HG02870 (cell line): ENCODE results near the gene PARP1.
"Not testable (repeated sequence)": the region's sequence is repeated elsewhere in the genome, so short reads cannot be mapped to it uniquely, and the experiment has no call there.

Source experiments
- ATAC-seq: cut with Tn5 transposase; IDR thresholded peaks from one replicate; pipeline ENCODE4 v1.9.1; 2021; ENCODE audit warnings: mild to moderate bottlenecking, moderate library complexity; ENCODE audit not compliant: unreplicated experiment

PARP1 gene

DNA sequence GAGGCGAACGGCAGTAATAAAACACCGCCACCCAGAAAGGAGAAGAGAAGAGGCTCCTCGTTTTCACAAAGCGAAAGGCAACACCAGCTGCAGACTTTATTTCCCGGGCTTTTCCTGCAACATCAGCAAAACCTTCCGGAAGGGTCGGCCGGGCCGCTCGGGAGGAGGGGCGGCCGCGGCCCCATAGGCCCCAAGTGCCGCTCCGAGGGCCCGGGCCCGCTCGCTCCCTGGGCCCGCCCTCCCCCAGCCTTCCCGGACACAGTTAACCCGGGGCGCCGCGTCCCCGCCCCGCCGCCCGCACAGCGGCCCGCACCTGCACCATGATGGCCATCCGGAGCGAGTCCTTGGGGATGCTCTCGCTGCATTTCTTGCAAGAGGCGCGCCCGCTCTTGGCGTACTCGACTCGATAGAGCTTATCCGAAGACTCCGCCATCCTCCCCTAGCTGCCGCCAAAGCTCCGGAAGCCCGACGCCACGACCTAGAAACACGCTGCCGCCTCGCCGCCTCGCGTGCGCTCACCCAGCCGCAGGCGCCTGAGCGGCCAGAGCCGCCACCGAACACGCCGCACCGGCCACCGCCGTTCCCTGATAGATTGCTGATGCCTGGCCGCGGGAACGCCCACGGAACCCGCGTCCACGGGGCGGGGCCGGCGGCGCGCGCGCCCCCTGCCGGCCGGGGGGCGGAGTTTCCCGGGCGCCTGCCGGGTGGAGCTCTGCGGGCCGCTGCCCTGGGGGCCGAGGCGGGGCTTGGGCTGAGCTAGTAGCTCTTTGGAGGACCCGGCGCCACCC, at the start of gene PARP1:
Gene PARP1, minus strand, starts transcription at position 597 of the 788 bp plus-strand sequence. Its CDS starts 164 bp downstream, at position 433.
- ATAC-seq = peak; percentile 71

DNA sequence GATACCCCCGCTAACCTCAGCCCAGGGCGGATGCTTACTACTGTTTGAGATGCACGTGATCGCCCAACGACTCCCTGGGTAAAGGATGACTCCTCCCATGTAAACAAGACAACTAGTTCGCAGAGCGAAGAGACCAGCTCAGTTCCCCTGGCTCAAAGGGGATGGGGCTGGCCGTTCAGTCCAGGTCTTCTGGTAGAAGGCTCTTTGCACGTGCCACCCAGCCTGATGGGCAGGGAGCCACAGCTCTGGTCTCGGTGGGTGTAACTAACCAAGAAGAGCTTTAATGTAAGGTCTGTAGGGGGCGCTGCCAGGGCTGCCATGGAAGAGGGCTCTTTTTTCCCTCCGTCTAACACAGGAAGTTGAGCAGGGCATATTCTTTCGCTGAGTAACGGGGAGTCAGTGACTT, 49.4 kb upstream of the PARP1 start:
- ATAC-seq = no peak

DNA sequence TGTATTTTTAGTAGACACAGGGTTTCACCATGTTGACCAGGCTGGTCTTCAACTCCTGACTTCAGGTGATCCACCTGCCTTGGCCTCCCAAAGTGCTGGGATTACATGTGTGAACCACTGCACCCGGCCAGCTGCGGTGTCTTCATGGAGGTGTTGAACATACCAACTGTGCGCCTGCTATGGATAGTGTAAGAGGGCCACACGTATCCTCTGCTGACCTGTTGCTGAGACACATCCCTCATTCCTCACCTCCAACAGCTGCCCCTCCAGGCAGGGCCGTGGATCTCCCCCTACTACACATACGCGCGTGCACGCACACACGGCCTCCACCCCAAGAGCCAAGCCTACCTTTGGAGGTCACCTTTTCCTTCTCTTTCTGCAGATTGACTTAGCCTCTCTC, 48.0 kb upstream of the PARP1 start:
- ATAC-seq = no peak

DNA sequence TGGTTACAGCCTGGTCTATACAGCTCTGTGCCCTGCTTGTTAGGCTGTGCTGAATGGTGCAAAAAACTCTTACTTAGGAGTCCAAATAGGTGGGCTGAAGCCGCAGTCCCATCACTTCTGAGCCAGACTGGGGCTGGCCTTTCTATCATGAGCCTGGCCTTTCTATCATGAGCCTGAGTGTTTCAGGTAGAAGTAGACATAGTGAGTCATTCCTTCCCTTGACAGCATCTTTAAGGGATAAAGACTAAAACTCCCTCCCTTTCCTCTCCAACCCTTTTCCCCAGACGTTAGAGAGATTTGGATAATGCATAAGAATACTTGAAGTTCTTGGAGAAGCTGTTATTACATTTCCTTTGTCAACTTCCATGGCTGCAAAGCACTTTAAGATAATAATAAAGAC, 46.5 kb upstream of the PARP1 start:
- no peak for ATAC-seq

DNA sequence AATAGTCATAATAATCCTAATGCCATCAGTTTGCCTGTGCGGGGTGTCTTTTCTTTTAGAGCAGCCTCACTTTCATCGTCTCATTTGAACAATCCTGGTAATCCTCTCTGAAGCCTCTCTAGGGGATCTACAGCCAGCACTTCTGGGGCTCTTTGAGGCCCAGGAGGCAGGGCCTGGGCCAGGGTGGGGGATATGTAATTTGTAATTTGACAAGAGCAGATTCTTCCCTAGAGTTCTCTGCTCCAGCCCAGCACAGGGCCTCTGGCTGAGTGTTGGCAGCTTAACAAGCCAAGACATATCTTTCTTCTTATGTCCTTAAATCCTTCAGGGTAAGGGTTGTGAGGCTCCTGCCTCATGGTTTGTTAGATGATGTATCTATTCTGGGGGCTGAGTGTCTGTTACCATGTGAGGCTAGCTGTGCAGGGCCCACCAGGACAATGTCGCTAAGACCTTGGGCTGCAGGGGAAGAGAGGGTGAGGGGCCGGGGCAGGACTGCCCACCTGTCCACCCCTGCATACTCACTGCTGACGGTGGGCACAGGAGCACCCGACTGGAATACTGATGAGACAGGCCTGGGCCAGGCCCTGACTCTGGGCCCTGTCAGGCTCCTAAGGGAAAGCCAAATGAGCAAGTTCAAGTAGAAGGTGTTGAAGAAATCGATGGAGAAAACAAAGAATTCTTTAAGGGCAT, 45.3 kb upstream of the PARP1 start:
- ATAC-seq = no peak

DNA sequence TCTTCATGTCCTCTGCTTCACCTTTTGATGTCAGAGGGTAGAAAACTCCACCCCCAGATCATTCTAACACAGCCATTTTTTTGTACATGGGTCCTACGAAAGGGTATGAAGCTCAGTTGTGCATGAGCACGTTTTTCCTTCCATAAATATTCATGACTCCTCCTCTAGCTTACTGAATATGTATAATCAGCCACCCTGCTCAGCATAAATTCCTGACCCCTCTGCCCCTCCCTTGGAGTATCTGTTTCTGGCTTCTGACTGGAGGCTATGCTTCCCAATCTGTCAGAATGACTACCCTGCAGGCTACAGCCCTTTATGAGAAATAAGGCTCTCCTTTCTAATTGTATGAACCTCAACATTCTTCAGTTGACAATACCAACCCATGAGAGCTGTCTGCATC, 42.8 kb upstream of the PARP1 start:
- no peak for ATAC-seq

DNA sequence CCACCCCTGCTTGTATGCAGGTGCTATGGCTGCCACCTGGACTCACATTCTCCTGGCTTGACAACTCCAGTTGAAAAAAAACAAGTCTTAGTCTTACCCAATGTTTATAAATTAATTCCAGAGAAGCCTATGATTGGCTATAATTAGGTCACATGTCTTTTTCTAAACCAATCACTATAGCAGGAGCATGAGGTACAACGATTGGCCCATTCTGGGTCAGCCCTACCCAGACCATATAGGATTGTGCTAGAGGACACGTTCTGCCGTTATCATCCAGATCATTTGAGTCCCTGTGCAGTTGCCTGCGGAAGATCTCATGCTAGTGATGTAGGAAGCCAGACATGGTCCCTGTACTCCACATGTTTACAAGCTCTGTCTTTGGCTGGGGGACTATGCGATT, 41.9 kb upstream of the PARP1 start:
- ATAC-seq = no peak

DNA sequence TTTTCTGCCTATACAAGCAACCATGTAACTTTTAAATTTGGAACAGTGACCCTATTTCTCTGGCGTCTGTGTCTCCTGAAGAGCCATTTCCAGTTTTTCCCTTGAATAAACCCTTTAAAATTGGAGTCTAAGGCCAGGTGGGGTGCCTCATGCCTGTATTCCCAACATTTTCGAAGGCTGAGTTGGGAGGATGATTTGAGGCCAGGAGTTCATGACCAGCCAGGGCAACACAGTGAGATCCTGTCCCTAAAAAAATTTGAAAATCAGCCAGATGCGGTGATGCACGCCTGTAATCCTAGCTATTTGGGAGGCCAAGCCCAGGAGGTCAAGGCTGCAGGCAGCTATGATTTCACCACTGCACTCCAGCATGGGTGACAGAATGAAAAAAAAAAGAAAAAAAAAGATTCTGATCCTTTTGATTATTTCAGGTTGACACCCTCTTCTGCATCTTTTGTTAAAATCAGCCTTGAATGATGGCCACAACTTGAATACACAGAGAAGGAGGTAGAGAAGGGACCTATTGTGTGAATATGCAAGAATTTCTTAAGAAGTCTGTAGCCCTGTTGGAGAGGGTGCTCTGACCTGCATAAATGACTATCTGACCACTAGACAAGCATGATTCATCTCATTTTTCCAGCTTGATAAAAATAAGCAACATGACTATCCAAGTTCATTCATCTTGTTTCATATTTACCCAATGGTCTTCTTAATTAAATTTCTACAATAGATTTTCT, 40.2 kb upstream of the PARP1 start:
- ATAC-seq = no peak

DNA sequence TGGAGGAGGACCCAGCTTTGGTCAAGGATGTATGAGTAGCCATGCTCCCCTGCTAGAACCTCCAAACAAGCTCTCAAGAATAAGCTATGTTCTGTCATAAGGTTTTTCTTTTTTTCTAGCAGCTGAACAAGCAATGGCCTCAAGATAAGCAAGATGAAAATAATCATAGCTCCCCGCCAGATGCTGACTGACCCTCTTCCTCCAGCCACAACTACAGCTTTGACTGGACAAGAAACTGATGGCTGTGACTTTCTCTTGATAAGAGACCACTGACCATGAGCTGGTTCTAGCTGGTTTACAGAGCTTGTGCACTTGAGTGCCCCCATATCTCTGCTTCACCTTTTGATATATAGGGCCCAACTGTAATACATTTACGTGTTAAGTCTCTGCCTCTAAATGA, 38.2 kb upstream of the PARP1 start:
- ATAC-seq = no peak

DNA sequence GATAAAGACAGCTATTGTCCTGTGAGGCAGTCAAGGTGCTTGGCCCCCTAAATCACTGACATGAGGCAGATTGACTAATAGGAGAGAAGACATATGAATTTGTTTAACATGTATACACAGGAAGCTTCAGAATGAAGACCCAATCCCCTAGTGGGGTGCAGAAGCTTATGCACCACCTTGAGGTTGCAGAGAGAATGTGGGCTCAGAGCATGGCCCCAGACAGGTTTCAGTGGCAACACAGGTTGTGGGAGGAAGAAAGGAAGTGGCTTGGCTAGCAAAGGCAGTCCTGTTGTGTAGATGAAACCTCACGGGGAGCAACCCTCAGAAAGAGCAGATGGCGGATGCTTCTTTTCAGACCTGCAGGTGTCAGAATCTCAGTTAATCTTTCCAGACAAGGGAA, 37.0 kb upstream of the PARP1 start:
- ATAC-seq = peak; percentile 99

DNA sequence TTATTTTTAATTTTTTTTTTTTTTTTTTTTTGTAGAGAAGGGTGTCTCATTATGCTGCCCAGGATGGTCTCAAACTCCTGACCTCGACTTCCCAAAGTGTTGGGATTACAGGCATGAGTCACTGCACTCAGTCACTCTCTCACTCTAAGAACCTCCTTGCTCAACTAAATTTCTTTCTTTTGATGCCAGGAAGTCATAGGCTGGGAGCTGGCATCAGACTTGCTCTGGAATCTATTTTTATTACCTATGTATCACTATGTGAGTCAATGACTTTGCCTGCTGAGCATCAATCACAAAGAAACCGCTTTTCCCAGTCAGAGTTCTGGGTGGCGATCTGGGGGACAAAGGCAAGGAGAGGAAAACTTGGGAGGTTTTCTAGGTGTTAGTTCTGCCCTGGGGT, 35.5 kb upstream of the PARP1 start:
- ATAC-seq = no peak

DNA sequence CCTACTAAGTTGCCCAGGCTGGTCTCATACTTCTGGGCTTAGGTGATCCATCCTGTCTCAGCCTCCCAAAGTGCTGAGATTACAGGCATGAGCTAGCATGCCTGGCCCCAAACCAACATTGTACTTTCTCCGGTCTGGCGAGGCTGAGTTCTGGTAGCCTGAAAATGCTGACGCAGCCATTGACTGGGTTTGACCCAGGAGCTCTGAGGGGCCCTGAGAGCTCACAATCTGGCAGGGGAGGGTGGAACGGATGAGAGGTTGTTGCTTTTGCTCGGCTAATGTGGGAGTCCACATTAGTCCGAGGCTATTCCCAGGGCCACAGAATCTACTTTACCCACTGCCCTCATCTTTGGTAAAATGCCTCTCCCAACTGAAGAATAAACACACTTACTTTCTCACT, 35.1 kb upstream of the PARP1 start:
- no peak for ATAC-seq

DNA sequence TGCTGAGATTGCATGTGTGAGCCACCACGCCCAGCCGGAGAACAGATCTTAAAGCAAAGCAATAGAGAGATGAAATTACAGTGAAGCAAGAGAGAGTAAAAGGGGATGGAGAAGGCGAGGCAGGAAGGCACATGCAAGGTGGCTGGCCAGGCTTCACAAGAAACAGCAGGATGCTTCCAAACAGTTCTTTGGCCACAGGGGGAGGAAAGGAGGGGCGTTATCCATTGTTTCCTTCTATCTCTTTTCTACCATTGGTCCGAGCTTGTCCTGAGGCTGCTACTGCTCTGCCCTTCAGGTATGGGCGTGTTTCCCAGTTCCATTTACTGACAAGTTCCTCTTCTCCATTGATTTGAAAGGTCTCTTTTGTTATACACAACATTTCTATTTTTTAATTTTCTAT, 33.7 kb upstream of the PARP1 start:
- no peak for ATAC-seq

DNA sequence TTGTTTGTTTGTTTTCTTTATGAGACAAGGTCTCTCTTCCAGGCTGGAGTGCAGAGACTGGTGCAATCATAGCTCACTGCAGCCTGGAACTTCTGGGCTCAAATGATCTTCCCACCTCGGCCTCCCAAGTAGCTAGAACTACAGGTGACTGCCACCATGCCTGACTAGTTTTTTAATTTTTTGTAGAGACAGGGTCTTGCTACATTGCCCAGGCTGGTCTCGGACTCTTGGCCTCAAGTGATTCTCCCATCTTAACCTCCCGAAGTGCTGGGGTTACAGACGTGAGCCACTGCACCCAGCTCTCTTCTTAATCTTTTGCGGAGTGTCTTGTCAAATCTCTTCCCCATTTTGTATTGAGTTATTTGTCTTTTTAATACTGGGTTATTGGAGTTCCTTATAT, 32.6 kb upstream of the PARP1 start:
- no peak for ATAC-seq

DNA sequence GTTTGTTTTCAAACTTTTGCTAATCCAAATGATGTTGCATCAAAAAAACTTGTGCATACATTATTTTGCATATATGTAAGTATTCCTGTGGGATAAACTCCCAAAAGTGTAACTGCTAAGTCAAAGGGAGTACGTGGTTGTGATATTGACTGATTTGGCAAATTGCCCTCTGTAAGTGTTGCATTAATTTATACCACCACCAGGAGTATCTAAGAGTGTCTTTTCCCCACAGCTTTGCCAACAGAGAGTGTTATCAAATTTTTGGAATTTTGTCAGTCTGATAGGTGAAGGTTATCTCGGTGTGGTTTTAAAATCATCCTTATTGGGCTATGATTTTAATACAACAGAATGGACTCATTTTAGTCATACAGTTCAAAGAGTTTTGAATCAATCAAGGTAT, 30.1 kb upstream of the PARP1 start:
- no peak for ATAC-seq

DNA sequence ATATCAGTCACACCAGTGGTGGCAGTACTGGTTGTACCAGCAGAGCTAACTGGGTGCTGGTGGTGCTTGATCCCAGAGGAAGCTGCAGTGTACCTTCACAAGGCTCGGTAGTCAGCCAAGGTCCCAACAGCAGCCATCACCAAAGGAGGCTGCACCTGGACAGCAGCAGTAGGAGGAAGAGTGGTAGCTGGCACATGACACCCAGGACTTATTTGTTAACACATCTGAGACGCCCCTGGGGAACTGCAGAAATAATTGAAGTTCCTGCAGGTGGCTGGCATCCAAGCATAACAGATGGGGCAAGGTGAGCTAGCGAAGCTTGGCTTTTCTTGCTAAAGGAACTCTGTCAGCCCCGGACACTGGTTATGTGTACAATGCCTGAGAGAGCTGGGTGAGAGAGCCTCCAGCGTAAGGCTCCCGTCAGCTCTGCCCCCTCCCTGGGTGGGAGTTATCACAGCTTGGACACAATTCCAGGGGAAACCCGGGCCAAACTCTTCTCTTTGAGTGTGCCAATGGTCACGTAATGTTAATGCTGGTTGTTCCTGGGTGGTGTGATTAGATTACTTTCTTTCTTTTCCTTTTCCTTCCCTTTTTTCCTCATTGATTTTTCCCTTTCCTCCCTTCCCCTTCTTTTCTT, 29.1 kb upstream of the PARP1 start:
- no peak for ATAC-seq

DNA sequence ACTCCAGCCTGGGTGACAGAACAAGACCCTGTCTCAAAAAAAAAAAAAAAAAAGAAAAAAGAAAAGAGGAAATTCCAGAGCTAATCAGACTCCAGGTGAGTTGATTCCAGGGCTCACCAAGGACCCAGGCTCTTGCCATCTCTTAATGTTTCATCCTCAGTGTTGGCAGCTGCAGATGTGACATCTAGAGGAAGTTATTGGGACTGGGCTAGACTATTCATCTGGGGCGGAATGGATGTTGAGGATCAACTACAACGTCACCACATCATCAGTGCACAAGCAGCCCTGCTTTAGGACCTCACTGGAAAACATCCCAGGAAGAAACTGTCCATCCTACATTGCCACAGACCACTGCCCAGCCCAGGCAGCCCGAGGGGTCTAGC, 28.6 kb upstream of the PARP1 start:
- no peak for ATAC-seq

DNA sequence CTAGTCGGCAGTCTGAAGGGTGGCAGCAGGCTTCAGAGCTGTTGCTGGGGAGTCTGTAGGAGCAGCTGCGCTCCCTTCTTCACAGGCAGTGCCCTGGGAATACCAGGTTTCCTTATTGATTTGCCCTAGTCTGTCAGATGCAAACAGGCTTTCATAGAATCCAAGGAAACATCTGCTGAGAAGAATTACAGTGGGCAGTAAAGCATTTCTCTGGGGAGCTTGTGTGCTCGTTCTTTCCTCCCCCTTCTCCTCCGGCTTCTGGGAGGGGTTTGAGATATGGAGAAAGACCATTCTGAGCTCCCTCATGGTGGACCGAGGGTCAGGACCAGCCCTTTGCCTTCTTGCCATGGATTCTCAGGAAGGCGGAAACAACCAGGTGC, 25.4 kb upstream of the PARP1 start:
- ATAC-seq = no peak

DNA sequence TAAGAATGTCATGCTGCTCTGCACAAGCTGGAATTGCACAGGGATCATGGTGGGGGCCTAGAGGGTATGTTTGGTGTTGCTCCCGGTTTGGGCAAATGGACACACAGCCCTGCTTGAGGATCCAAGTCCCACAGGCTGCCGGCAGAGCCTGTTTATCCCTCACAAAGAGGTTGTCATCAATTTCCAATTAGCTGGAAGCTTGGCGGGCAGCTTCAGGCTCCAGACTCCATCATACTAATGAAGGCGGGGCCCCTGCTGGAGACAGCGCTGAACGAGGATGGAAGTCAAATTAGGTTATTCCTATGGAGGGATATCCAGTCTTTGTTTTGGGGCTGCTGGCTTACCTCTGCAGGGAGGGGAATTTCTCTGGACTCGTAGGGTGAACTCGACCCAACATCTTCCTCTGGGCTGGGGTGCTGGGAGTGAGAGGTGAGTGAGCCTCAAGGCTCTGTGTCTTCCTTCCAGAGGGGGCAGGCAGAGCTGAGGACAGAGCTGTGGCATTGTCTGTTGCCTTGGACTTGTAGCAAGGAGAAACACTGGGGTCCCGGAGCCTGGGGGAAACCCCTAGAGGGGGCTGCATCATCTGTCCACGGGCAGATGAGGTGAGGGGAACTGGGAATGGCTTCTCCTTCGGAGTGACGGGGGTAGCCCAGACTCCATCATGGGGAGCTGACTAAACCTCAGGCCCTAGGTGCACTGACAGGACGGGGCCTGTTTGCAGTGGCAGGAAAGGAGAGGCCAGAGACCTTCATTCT, 24.9 kb upstream of the PARP1 start:
- no peak for ATAC-seq

DNA sequence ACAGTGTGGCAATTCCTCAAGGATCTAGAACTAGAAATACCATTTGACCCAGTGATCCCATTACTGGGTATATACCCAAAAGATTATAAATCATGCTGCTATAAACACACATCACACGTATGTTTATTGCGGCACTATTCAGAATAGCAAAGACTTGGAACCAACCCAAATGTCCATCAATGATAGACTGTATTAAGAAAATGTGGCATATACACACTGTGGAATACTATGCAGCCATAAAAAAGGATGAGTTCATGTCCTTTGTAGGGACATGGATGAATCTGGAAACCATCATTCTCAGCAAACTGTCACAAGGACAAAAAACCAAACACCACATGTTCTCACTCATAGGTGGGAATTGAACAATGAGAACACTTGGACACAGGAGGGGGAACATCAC, 24.0 kb upstream of the PARP1 start:
- not testable (repeated sequence) for ATAC-seq
